ENCODE results near the gene NFIB. TPM values are rescaled to one million over a fixed set of nuclear protein-coding genes. Genes with fewer than 3 reads are reported as not detected.

NFIB gene
- total and polyA plus RNA-seq, 4 donors = 10.8 to 278 (median 88.6) TPM

DNA sequence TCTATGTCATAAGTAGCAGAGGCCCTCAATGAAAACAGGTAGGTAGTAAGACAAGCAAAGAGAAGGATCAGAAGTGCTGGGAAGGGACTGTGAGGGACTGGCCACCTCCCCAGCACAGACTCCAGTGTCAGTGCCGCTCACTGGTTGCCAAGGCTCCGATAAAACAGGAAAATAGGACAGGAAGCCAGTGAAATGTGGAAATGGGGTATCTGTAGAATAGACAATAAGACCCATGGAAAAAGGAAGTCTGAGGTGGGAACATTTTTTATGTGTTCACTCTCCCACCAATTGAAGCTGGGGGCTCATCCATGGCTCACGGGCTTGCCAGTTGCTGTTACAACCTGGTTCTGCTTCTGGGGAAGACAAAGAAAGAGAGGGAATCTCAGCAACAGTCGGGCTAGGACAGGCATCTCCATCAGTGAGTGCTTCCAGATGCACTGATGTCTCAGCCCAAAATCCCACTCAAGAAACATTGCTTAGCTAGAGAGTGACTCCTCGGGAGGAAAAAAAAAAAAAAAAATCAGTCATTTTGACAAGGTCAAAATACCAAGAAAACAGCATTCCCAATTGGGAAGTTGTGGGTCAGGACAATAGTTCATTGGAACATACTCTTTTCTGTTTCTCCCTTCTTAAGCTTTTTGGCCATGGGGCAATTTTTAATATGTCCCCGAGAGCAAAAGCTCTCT lies 27.6 kb upstream of the NFIB start:
- intact Hi-C loops (cut with DNase I) = no loop called here
- Histone ChIP-seq H3K36me3 (ENCODE audit: control insufficient read depth in 1 of 2, insufficient read depth in 2 of 2, low read length in 1 of 2) (no peaks in the 10 kb centered on the region), H3K4me3 (ENCODE audit: low read length in 2 of 2) (no peak overlapping the region), H3K27me3 (ENCODE audit: control insufficient read depth in 1 of 2, insufficient read depth in 2 of 2, low read length in 1 of 2) (no peaks in the 10 kb centered on the region), H3K27ac (ENCODE audit: low read depth in 1 of 2, low read length in 2 of 2) (no peak overlapping the region), H3K4me1 (ENCODE audit: control insufficient read depth in 1 of 2, insufficient read depth in 2 of 2, low read length in 2 of 2) (peaks cover 0 to 12% of the 10 kb centered on the region in 2 donors), H3K9me3 (ENCODE audit: control insufficient read depth, low read length) (no peaks in the 10 kb centered on the region)
- ATAC-seq (ENCODE audit: low FRiP score) (no peak), DNase-seq (no peak)
- 63 to 69% methylated on average over 6 of the region's 6 CpGs for whole genome bisulfite sequencing, 2 donors

GRCh38 chr9:14340994-14341393 lies 27.1 kb upstream of the NFIB start:
- Histone ChIP-seq H3K9me3 (ENCODE audit: control insufficient read depth, low read length) (no peaks in the 10 kb centered on the region), H3K27ac (ENCODE audit: low read depth in 1 of 2, low read length in 2 of 2) (no peak overlapping the region), H3K4me1 (ENCODE audit: control insufficient read depth in 1 of 2, insufficient read depth in 2 of 2, low read length in 2 of 2) (peaks cover 0 to 12% of the 10 kb centered on the region in 2 donors), H3K27me3 (ENCODE audit: control insufficient read depth in 1 of 2, insufficient read depth in 2 of 2, low read length in 1 of 2) (no peaks in the 10 kb centered on the region), H3K4me3 (ENCODE audit: low read length in 2 of 2) (no peak overlapping the region), H3K36me3 (ENCODE audit: control insufficient read depth in 1 of 2, insufficient read depth in 2 of 2, low read length in 1 of 2) (no peaks in the 10 kb centered on the region)
- ATAC-seq (ENCODE audit: low FRiP score) (no peak), DNase-seq (no peak)
- intact Hi-C loops (cut with DNase I) = no loop called here
- WGBS, 2 donors = 74% methylated on average over 3 of the region's 3 CpGs

DNA sequence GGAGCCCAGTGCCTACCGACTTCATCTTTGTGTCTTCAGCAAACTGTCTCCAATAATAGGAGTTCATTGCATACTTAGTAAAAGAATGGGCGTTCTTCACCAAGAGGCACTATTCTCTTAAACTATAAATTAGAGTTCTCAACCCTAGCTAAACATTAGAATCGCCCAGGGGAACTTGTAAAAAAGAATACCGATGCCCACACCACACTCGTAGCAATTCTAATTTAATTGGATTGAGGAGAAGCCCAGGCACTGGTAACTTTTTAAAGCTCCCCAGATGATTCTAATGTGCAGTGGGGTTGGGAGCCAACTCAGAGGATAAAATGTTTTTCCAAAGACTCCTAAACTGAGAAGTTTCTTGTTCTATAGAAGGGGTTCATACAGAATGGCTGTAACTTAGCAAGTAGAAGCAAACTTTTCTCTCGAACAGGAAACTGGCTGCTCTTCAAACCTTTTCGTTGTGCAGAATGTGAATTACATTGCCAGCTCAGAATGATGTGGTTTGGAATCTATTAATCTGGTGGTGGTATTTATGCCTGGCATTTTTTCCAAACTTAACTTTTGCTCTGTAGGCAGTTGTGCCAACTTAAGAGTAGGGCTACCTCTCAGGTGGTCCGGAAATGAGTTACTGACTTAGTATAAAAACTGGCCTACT lies 26.4 kb upstream of the NFIB start:
- Histone ChIP-seq H3K9me3 (ENCODE audit: control insufficient read depth, low read length) (no peaks in the 10 kb centered on the region), H3K36me3 (ENCODE audit: control insufficient read depth in 1 of 2, insufficient read depth in 2 of 2, low read length in 1 of 2) (no peaks in the 10 kb centered on the region), H3K4me3 (ENCODE audit: low read length in 2 of 2) (no peak overlapping the region), H3K4me1 (ENCODE audit: control insufficient read depth in 1 of 2, insufficient read depth in 2 of 2, low read length in 2 of 2) (peaks cover 0 to 12% of the 10 kb centered on the region in 2 donors), H3K27me3 (ENCODE audit: control insufficient read depth in 1 of 2, insufficient read depth in 2 of 2, low read length in 1 of 2) (no peaks in the 10 kb centered on the region), H3K27ac (ENCODE audit: low read depth in 1 of 2, low read length in 2 of 2) (no peak overlapping the region)
- DNase-seq (no peak), ATAC-seq (ENCODE audit: low FRiP score) (no peak)
- WGBS, 2 donors = 32 to 33% methylated on average over 8 of the region's 8 CpGs
- intact Hi-C loops (cut with DNase I) = no loop called here

- intact Hi-C loops (cut with DNase I) = no loop called here
- WGBS, 2 donors = 13 to 25% methylated on average over 2 of the region's 2 CpGs
- Histone ChIP-seq H3K27me3 (ENCODE audit: control insufficient read depth in 1 of 2, insufficient read depth in 2 of 2, low read length in 1 of 2) (no peaks in the 10 kb centered on the region), H3K9me3 (ENCODE audit: control insufficient read depth, low read length) (no peaks in the 10 kb centered on the region), H3K4me1 (ENCODE audit: control insufficient read depth in 1 of 2, insufficient read depth in 2 of 2, low read length in 2 of 2) (peaks cover 0 to 12% of the 10 kb centered on the region in 2 donors), H3K4me3 (ENCODE audit: low read length in 2 of 2) (no peak overlapping the region), H3K36me3 (ENCODE audit: control insufficient read depth in 1 of 2, insufficient read depth in 2 of 2, low read length in 1 of 2) (no peaks in the 10 kb centered on the region), H3K27ac (ENCODE audit: low read depth in 1 of 2, low read length in 2 of 2) (no peak overlapping the region)
- ATAC-seq (ENCODE audit: low FRiP score) (no peak), DNase-seq (no peak)
These were observed 25.8 kb upstream of the NFIB start for GRCh38 chr9:14339746-14340145.

DNA sequence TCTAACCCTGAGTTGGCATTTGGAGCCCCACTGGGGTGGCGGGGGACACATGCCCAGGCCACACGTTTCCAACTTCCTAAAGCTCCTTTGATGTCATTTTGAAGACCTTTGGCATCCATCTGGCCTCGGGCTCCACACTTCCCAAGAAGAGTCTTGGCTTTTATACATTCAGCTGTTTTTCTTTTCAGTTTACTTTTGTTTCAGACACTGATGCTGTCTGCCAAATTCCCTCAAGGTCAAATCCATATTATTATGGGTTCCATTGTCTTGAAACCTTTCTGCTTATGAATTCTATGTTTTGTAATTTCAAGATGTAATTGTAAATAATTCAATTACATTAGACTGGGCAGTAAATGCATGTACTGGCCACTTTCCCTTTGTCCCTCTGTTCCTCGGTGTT lies 23.7 kb upstream of the NFIB start:
- Histone ChIP-seq H3K4me1 (ENCODE audit: control insufficient read depth in 1 of 2, insufficient read depth in 2 of 2, low read length in 2 of 2) (peaks cover 0 to 9% of the 10 kb centered on the region in 2 donors), H3K9me3 (ENCODE audit: control insufficient read depth, low read length) (no peaks in the 10 kb centered on the region), H3K4me3 (ENCODE audit: low read length in 2 of 2) (no peak overlapping the region), H3K27me3 (ENCODE audit: control insufficient read depth in 1 of 2, insufficient read depth in 2 of 2, low read length in 1 of 2) (no peaks in the 10 kb centered on the region), H3K36me3 (ENCODE audit: control insufficient read depth in 1 of 2, insufficient read depth in 2 of 2, low read length in 1 of 2) (no peaks in the 10 kb centered on the region), H3K27ac (ENCODE audit: low read depth in 1 of 2, low read length in 2 of 2) (no peak overlapping the region)
- no peak for DNase-seq
- ATAC-seq (ENCODE audit: low FRiP score) = no peak
- intact Hi-C loops (cut with DNase I) = no loop called here
- 63 to 66% methylated on average over 4 of the region's 4 CpGs for WGBS, 2 donors

DNA sequence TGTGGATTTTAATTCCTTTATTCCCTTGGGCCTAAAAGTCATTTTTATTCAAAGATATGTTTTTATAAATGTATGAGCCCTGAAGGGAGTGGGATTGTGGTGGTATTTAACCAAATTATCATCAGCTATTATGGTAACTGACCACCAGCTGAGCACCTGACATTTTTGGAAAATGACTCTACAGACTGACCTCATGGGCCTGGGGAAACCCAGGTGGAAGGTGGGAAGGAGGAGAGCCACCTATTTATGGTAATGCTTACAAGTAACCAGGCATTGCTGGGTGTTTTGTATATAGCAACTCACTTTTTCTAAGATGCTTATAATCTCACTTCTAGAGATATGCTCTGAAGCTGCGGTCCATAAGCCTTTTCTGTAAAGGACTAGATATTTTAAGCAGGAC lies 22.3 kb upstream of the NFIB start:
- H3K9me3 ChIP-seq (ENCODE audit: control insufficient read depth, low read length) = no peaks in the 10 kb centered on the region
- H3K36me3 ChIP-seq (ENCODE audit: control insufficient read depth in 1 of 2, insufficient read depth in 2 of 2, low read length in 1 of 2) = no peaks in the 10 kb centered on the region
- H3K27me3 ChIP-seq (ENCODE audit: control insufficient read depth in 1 of 2, insufficient read depth in 2 of 2, low read length in 1 of 2) = no peaks in the 10 kb centered on the region
- intact Hi-C loops (cut with DNase I) = no loop called here
- no peak for DNase-seq
- H3K4me1 ChIP-seq (ENCODE audit: control insufficient read depth in 1 of 2, insufficient read depth in 2 of 2, low read length in 2 of 2) = peaks cover 0 to 9% of the 10 kb centered on the region in 2 donors
- no peak overlapping the region for H3K27ac ChIP-seq (ENCODE audit: low read depth in 1 of 2, low read length in 2 of 2)
- 96 to 100% methylated on average over 1 of the region's 1 CpG for WGBS, 2 donors
- H3K4me3 ChIP-seq (ENCODE audit: low read length in 2 of 2) = no peak overlapping the region
- no peak for ATAC-seq (ENCODE audit: low FRiP score)

DNA sequence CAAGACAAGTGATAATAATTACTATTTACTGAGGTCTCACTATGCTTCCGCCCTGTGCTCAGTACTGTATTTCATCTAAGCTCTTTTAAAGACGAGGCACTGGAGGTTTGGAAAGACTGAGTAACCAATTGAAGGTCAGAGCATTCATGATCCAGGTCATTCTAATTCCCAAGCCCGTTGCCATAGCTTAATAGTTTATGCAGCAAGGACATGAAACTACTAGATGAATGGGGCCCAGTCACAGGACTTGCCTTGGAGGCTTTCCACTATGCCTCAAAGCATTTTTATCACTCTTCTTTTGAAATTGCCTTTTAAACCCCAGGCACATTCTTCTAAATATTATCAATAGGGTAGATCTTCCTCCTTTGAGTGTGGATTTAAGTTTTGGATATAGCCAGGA lies 17.2 kb upstream of the NFIB start:
- Histone ChIP-seq H3K27me3 (ENCODE audit: control insufficient read depth in 1 of 2, insufficient read depth in 2 of 2, low read length in 1 of 2) (no peaks in the 10 kb centered on the region), H3K9me3 (ENCODE audit: control insufficient read depth, low read length) (no peaks in the 10 kb centered on the region), H3K4me1 (ENCODE audit: control insufficient read depth in 1 of 2, insufficient read depth in 2 of 2, low read length in 2 of 2) (no peaks in the 10 kb centered on the region), H3K4me3 (ENCODE audit: low read length in 2 of 2) (no peak overlapping the region), H3K36me3 (ENCODE audit: control insufficient read depth in 1 of 2, insufficient read depth in 2 of 2, low read length in 1 of 2) (no peaks in the 10 kb centered on the region), H3K27ac (ENCODE audit: low read depth in 1 of 2, low read length in 2 of 2) (no peak overlapping the region)
- WGBS, 2 donors = 91 to 94% methylated on average over 3 of the region's 3 CpGs
- DNase-seq (no peak), ATAC-seq (ENCODE audit: low FRiP score) (no peak)
- intact Hi-C loops (cut with DNase I) = no loop called here

- Histone ChIP-seq H3K27me3 (ENCODE audit: control insufficient read depth in 1 of 2, insufficient read depth in 2 of 2, low read length in 1 of 2) (no peaks in the 10 kb centered on the region), H3K27ac (ENCODE audit: low read depth in 1 of 2, low read length in 2 of 2) (no peak overlapping the region), H3K4me3 (ENCODE audit: low read length in 2 of 2) (no peak overlapping the region), H3K9me3 (ENCODE audit: control insufficient read depth, low read length) (no peaks in the 10 kb centered on the region), H3K36me3 (ENCODE audit: control insufficient read depth in 1 of 2, insufficient read depth in 2 of 2, low read length in 1 of 2) (no peaks in the 10 kb centered on the region), H3K4me1 (ENCODE audit: control insufficient read depth in 1 of 2, insufficient read depth in 2 of 2, low read length in 2 of 2) (no peaks in the 10 kb centered on the region)
- ATAC-seq (ENCODE audit: low FRiP score) (no peak), DNase-seq (no peak)
- 75 to 80% methylated on average over 4 of the region's 4 CpGs for WGBS, 2 donors
- intact Hi-C loops (cut with DNase I) = no loop called here
These were observed 13.1 kb upstream of the NFIB start for GRCh38 chr9:14327036-14327435.

DNA sequence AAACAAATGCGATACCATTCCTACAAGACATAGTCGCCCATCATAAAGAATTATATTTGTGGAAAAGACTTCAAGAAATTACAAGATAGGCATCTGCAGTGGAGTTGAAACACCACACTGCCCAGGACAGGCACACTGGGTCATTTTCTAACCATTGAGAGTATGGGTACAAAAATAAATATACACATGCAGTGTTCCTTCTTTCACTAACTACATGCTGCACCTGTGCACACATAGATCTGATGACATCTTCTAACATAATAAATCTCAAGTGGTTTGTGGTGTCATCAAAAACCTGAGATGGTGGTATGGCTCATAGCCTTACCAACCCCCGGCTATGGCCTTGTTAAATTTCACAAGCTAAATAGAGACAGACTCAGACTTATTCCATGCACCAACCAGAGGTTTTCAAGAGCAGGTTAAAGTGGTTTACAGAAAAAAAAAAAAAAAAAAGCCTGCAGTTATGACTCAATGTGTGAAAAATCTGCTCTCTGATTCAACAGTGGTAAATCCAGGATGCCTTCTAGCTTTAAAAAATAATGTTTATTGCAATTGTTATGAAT lies 12.4 kb upstream of the NFIB start:
- DNase-seq (no peak), ATAC-seq (ENCODE audit: low FRiP score) (no peak)
- no peaks in the 10 kb centered on the region for H3K9me3 ChIP-seq (ENCODE audit: control insufficient read depth, low read length)
- intact Hi-C loops (cut with DNase I) = no loop called here
- no peaks in the 10 kb centered on the region for H3K36me3 ChIP-seq (ENCODE audit: control insufficient read depth in 1 of 2, insufficient read depth in 2 of 2, low read length in 1 of 2)
- no peaks in the 10 kb centered on the region for H3K27me3 ChIP-seq (ENCODE audit: control insufficient read depth in 1 of 2, insufficient read depth in 2 of 2, low read length in 1 of 2)
- H3K4me3 ChIP-seq (ENCODE audit: low read length in 2 of 2) = no peak overlapping the region
- WGBS, 2 donors = 59 to 62% methylated on average over 3 of the region's 3 CpGs
- H3K27ac ChIP-seq (ENCODE audit: low read depth in 1 of 2, low read length in 2 of 2) = peak overlapping the region in 1 of 2 donors; percentile 63
- no peaks in the 10 kb centered on the region for H3K4me1 ChIP-seq (ENCODE audit: control insufficient read depth in 1 of 2, insufficient read depth in 2 of 2, low read length in 2 of 2)

All from aorta (tissue), 5 donors.